ENCODE measurements around the gene SPINT2.

SPINT2 gene

DNA sequence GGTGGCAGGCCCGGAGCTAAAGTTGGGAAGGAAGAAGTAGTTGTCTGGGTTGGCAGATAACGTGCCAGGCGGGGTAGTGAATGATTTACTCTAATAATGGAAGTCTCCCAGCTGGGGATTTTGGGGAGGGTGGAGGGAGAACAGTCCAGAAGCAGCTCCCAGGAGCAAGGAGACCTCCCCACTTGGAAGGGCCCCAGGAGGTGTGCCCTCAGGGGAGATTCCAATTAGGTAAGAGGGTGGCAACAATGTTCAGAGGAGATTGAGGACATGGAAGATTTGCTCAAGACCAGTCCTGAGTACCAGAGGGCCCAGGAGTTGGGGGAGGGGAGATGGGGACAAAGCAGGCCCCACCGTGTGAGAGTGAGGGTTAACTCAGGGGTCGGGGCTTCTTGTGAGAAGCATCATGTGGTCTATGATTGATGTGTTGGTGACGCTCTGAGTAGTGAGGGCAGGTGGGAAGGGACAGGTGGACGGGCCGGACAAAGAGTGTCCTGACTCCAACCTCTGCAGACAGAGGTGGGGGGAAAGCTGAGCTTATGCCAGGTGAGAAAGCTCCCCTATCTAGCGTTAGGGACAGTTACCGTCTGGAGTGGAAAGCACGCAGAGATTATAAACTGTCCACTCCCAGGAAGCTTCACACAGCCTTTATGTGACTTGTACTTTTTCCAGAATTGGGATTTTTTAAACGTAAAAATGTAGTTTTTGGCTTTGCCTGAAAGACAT, 3.5 kb downstream of the SPINT2 start:
- no peak for DNase-seq (ENCODE audit: low spot score)

DNA sequence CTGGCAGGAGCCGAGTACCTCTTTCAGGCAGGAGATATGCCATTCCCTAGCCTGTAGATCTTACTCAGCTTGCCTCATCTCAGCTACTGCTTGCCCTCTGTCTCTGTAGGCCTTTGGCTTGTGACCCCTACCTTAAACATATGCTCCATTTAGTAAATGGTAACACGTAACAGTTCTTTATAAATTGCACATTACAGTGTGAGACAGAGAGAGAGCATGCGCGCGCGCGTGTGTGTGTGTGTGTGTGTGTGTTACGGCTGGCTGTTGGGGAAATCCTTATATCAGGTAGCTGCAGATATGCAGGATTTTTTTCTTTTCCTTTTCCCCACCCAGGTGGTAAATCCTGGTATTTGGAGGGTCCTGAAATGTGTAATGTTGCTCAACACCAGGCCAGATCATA, 4.2 kb downstream of the SPINT2 start:
- DNase-seq (ENCODE audit: low spot score), result no peak

DNA sequence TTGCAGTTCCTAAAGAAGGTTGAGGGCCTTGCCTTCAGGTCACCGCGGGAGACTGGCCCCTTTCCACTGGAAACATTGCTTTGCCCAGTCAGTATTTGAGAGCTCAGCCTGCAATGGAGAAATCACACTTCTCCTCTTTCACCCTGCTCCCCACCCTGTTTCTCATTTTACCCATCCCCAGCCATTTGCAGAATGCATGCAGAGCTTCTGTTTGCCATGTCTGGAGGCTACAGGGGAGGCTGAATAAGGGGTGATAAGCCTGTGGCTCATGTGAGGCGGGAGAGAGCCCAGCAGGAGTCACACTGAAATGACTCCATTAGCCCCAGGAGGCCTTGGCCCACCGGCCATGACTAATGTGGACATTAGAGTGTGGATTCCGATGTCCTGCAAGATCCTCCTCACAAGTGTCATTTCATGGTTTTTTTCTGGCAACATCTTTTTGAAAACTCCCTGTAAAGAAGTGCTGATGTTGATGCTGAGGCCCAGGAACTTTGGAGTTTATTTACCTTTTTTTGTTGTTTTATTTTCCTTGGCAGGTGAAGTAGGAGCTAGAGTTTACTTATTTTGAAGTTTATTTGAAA, 6.3 kb downstream of the SPINT2 start:
- no peak for DNase-seq (ENCODE audit: low spot score)

GRCh38 chr19:38273499-38273898, 9.1 kb downstream of the SPINT2 start:
- DNase-seq (ENCODE audit: low spot score), result no peak

DNA sequence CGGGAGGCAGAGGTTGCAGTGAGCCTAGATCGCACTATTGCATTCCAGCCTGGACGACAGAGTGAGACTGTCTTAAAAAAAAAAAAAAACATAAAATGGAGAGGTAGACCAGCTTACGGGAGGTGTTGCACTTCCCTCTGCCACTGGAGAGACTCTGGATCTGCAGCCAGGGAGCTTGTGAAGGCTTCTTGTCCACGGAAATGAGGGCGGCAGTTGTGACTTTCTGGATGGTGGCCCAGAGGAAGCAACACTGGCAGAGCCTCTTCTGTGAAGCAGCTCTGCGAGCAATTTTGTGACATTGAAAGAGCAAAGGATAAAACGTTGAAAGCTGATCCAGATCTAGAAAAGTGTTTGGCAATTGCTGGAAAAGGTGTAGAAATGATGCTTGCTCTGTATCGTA, 10.4 kb downstream of the SPINT2 start:
- no peak for DNase-seq (ENCODE audit: low spot score)

DNA sequence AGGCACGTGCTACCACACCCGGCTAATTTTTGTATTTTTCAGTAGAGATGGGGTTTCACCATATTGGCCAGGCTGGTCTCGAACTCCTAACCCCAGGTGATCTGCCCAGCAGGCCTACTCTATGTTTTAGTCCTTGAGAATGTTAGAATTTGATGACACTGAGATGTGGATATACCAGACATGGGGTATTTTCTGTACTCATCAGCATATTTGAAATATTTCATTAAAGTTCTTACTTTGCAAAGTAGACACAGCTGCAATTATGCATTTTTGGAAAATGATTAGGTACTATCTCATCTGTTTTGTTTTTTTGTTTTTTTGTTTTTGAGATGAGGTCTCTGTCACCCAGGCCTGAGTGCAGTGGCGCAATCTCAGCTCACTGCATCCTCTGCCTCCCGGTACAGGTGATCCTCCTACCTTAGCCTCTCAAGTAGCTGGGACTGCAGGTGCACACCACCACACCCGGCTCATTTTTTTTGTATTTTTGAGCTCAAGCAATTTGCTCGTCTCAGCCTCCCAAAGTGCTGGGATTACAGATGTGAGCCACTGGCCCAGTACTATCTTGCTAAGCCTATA, 12.7 kb downstream of the SPINT2 start:
- DNase-seq (ENCODE audit: low spot score), result no peak

DNA sequence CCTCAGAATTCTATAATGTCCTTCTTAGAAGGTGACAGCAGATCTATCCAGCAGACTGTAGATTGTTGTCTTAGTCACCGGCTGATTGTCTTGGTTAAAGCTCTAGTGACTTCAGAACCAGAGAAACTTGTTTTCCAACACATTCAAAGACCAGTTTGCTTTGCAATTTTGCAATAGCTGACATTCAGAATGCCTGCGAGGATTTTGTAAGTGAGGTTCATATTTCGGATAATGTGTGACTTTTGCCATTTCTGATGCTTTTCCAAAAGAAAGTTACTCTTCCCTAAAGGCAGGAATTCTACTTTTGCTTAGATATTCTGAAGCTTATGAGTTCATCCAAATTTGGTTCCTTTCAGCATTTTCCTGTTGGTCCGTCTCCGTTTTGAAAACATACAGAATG, 13.2 kb downstream of the SPINT2 start:
- DNase-seq (ENCODE audit: low spot score), result no peak

- DNase-seq (ENCODE audit: low spot score), result no peak
Observed at GRCh38 chr19:38277969-38278680, 13.8 kb downstream of the SPINT2 start.

DNA sequence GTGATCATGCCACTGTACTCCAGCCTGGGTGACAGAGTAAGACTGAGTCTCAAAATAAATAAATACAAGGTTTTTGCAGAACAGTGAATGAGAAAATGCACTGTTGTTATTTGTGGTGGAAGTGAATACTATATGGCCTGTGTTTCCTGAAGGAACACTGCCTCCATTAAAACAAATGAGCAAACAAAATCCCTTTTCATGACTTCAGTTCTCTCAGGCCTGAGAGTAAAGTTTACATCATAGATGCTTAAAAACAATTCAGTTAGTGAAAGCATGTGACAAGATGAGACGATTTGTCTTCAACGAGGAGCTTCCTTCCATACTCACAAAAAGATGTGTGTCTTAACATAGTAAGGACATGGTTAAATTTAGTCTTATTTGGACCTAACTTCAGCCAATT, 14.4 kb downstream of the SPINT2 start:
- no peak for DNase-seq (ENCODE audit: low spot score)

DNA sequence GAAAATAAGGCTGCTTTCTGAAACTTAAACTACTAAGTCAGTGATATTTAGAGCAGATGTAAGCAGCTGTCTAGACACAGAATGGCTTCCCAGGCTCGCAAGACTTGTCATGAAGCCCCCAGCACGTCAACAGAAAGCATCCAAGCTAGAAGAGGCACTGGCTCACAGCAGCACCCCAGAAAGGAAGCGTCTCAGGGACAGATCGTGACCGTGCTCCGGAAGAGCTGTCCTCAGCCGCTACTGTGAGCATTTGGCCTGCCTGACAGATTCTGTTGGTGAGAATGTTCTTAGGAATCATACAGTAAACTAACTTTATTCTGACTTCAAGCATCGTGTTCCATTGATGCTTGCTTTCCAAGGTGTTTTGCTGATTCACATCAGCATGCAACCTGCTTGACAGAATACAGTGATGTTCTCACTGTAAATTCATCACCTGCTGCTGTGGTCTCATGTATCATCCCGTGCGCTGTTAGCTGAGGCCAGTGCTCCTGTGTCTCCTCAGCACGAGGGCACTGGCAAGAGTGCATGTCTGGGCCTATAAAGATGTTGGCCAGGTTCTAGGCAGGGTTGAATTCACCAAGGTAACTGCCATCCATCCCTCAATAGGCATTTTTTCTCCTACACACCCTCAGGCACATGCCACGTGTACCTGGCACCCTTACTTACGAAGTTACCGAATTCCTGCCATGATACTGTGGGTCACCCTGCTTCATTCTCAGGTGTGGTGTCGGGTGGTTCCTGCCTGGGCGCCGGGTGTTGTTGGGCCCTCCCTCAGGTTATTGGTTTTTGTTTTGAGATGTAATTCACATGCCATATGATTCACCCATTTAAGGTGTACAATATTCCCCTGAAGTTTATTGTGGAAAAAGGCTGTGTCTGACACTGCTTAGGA, 15.9 kb downstream of the SPINT2 start:
- DNase-seq (ENCODE audit: low spot score), result no peak

DNA sequence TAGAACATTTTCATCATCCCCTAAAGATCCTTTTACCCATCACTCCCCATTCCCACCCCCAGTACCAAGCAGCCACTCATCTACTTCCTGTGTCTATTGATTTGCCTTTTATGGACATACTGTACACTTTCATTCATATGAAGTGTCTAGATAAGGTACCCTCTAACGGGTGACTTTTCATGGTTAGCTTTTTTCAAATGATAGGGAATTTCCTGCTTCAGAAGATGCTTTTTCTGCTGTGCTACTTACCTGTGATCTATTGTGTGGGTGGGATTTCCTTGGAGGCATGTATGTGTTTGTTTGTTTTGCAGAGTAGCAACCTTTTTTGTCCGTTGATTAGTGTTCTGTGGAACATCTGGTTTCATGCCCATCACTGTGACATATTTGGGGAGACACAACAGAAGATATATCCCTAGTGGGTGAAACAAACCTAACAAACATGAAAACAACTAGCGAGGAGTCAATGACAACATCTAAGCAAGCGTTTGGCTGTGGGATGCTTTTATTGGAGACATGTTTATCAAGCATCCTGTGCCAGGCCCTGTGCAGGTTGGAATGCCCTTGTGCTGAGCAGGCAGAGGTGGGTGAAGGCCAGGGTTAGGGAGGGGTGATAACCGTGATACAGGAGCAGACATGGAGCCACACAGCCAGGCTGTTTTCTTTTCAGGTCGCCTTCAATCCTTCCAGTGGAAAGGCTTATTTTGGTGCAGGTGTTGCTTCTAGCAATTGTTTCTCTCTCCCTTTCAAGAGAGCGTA, 17.6 kb downstream of the SPINT2 start:
- DNase-seq (ENCODE audit: low spot score), result no peak

- DNase-seq (ENCODE audit: low spot score), result no peak
Observed at GRCh38 chr19:38283271-38283670, 18.9 kb downstream of the SPINT2 start.

DNA sequence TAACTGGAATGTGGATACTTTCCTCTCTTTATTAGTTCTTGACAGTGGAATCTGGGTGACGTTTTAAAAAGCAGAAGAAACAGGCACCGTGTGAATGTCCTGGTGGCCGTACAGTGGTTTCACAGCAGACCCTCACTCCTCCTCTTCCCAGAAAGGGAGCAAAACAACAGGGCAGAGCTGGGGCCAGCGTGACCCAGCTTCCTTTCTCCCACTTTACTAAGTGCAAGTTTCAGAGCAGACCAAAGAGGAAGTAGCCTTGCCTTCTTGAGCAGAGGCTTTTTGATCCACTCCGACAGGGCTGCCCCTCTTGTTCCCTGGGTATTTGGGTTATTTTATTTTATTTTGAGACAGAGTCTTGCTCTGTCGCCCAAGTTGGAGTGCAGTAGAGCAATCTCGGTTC, 20.0 kb downstream of the SPINT2 start:
- no peak for DNase-seq (ENCODE audit: low spot score)

GRCh38 chr19:38285567-38285966, 21.2 kb downstream of the SPINT2 start:
- no peak for DNase-seq (ENCODE audit: low spot score)

GRCh38 chr19:38287604-38288003, 23.2 kb downstream of the SPINT2 start:
- DNase-seq (ENCODE audit: low spot score), result no peak

DNA sequence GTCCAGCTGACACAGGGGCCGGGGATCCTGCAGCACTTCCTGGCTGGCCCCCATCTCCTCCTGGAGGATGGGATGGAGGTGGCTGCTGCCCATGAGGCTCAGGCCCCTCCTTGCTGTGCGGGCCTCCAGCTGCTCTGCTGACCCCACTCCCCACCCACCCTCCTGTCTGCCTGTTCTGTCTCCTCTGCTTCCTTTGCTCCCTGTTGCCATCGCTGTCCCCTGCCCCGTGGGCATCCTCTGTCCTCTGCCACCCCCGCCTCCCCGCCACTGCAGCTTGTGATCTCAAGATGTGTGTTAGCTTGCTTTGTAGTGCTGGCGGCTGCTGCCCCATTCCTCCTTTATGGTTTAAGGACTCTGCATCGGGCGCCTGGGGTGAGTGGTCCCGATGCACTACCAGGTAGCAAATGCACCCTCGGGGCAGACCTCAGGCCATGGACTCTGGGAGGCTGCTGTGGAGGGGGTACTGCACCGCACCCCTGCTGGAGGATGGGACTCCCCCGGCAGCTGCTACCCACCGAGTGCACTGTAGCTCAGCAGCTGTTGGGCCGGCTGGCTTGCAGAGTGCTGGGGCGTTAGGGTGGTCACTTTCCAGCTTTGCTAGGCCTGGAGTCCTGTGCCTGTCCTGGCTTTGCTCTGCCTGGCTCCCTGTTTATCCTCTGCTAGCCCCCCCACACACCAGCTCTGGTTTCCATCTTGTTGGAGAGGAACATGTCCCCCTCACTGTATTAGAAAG, 23.9 kb downstream of the SPINT2 start:
- DNase-seq (ENCODE audit: low spot score), result no peak

- DNase-seq (ENCODE audit: low spot score), result no peak
Observed at GRCh38 chr19:38289955-38290354, 25.6 kb downstream of the SPINT2 start.

DNA sequence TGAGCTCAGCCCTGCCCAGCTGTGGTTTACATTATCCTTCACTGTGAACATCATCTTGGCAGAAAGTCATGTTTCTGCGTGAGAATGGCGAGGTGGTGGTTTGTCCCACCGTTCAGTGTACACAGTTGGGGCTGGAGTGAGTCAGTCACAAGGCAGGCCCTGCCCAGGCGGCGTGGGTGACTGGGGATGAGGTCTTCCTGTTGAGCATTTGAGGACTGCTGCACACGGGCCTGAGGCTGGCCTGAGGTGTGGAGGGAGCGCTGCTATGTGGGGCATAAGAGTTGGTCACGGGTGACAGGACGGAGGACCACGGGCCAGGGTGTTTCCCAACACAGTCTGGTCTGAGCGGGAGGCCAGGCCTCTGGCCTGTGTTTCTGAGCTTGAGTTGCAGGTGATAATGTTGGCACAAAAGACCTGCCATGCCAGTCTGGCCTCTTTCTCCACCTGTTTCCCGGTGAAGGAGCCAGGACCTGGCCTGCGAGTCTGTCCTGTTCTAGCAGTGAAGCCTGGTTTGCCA, 26.3 kb downstream of the SPINT2 start:
- no peak for DNase-seq (ENCODE audit: low spot score)

- no peak for DNase-seq (ENCODE audit: low spot score)
Observed at GRCh38 chr19:38291855-38292254, 27.5 kb downstream of the SPINT2 start.

GRCh38 chr19:38293281-38293680, 28.9 kb downstream of the SPINT2 start:
- no peak for DNase-seq (ENCODE audit: low spot score)
